CD8-positive, alpha-beta memory T cell (primary cell): ENCODE measurements around the gene NPAS3. TPM values are rescaled to one million over a fixed set of nuclear protein-coding genes. Genes with fewer than 3 reads are reported as not detected.

Experiments used
- CTCF ChIA-PET: fragments of 350-600 bp; sonication (Branson Sonifier 250); formaldehyde crosslinking; loops from one replicate; lab custom pipeline; 2021; ENCODE audit warnings: antibody characterized with exemption; lab: Charles Lee
- POLR2A ChIA-PET: fragments of 350-600 bp; sonication (Branson Sonifier 250); formaldehyde crosslinking; loops from one replicate; lab custom pipeline; 2021; ENCODE audit warnings: antibody characterized with exemption; lab: Charles Lee
- DNase-seq, 5 donors: peaks; one replicate each; pipeline versions ENCODE4 v3.0.0 to v3.0.0-alpha.2; 2020 to 2022; ENCODE audit warnings: mixed read lengths in 1 of 5
- H3K27ac ChIP-seq: one replicate; pipeline ENCODE4 v1.7.0; 2013; ENCODE audit warnings: low read depth, mild to moderate bottlenecking, low read length, moderate library complexity
- H3K27me3 ChIP-seq: 2 replicates; pipeline ENCODE4 v1.7.0; 2013; ENCODE audit warnings: low read length, mild to moderate bottlenecking; ENCODE audit not compliant: insufficient read depth, poor library complexity, severe bottlenecking
- H3K36me3 ChIP-seq: 2 replicates; pipeline ENCODE4 v1.7.0; 2013; ENCODE audit warnings: mild to moderate bottlenecking, low read length, moderate library complexity; ENCODE audit not compliant: insufficient read depth
- H3K4me1 ChIP-seq: 2 replicates; pipeline ENCODE4 v1.7.0; 2013; ENCODE audit warnings: mild to moderate bottlenecking, low read length, moderate library complexity; ENCODE audit not compliant: insufficient read depth
- H3K4me3 ChIP-seq: 2 replicates; pipeline ENCODE4 v1.7.0; 2013; ENCODE audit warnings: mild to moderate bottlenecking, low read length
- H3K9me3 ChIP-seq: 2 replicates; pipeline ENCODE4 v1.7.0; 2013; ENCODE audit warnings: mild to moderate bottlenecking, low read length
- H3K27ac Mint-ChIP-seq, 8 donors: one replicate each; pipeline ENCODE4 v1.8.0; 2020 to 2021; ENCODE audit warnings: mixed read lengths in 8 of 8, mild to moderate bottlenecking in 6 of 8, inconsistent platforms in 3 of 8, moderate library complexity in 3 of 8
- H3K27me3 Mint-ChIP-seq, 2 donors: one replicate each; pipeline ENCODE4 v1.8.0; 2020 to 2021; ENCODE audit warnings: mixed read lengths in 2 of 2, mild to moderate bottlenecking in 1 of 2, moderate library complexity in 1 of 2
- H3K36me3 Mint-ChIP-seq, 3 donors: one replicate each; pipeline ENCODE4 v1.8.0; 2020 to 2021; ENCODE audit warnings: mixed read lengths in 3 of 3, inconsistent platforms in 1 of 3, mild to moderate bottlenecking in 1 of 3
- H3K4me1 Mint-ChIP-seq, 3 donors: one replicate each; pipeline ENCODE4 v1.8.0; 2020 to 2021; ENCODE audit warnings: mixed read lengths in 3 of 3, inconsistent platforms in 1 of 3, mild to moderate bottlenecking in 1 of 3
- H3K4me3 Mint-ChIP-seq, 7 donors: one replicate each; pipeline ENCODE4 v1.8.0; 2020 to 2021; ENCODE audit warnings: mixed read lengths in 7 of 7, mild to moderate bottlenecking in 6 of 7, moderate library complexity in 4 of 7, inconsistent platforms in 2 of 7
- H3K9me3 Mint-ChIP-seq, 5 donors: one replicate each; pipeline ENCODE4 v1.8.0; 2020 to 2022; ENCODE audit warnings: mixed read lengths in 5 of 5, mild to moderate bottlenecking in 3 of 5, moderate library complexity in 2 of 5, inconsistent platforms in 1 of 5
- polyA plus RNA-seq: library from polyadenylated mRNA; unstranded; fragments of 300-500 nt; fragmentation: Illumina TruSeq; gene quantifications from one replicate; pipeline ENCODE4 v1.2.3, GENCODE V29; 2021
- total RNA-seq, 2 experiments: library from RNA; stranded (reverse); gene quantifications; one replicate each; pipeline ENCODE4 v1.2.3, GENCODE V29; 2021

NPAS3 gene
- total and polyA plus RNA-seq, 3 experiments from 2014 or later, result not detected

GRCh38 chr14:33837943-33838683 lies 899.4 kb downstream of the NPAS3 start:
- ChIA-PET POLR2A (no interaction called here), CTCF (interaction anchor here (1.8 to 2.0 kb wide), 2 partner anchors 260 to 391 kb away, joined by 6 to 7 read pairs; no protein-coding TSS in a partner anchor)
- peaks cover 0 to 12% (median 0%) of the 10 kb centered on the region in 3 donors for H3K4me1 Mint-ChIP-seq
- no peaks in the 10 kb centered on the region for H3K36me3 ChIP-seq
- no peak overlapping the region for H3K27ac Mint-ChIP-seq
- no peak overlapping the region for H3K27ac ChIP-seq
- H3K4me3 ChIP-seq, result no peak overlapping the region
- no peaks in the 10 kb centered on the region for H3K36me3 Mint-ChIP-seq
- H3K4me3 Mint-ChIP-seq, result no peak overlapping the region
- peaks cover 0 to 1% of the 10 kb centered on the region in 2 donors for H3K27me3 Mint-ChIP-seq
- peaks cover 0 to 3% (median 0%) of the 10 kb centered on the region in 5 donors for H3K9me3 Mint-ChIP-seq
- no peaks in the 10 kb centered on the region for H3K4me1 ChIP-seq
- no peaks in the 10 kb centered on the region for H3K9me3 ChIP-seq
- H3K27me3 ChIP-seq, result no peaks in the 10 kb centered on the region
- no peak for DNase-seq

GRCh38 chr14:33839193-33840076 lies 900.8 kb downstream of the NPAS3 start:
- Mint-ChIP-seq H3K9me3 (no peaks in the 10 kb centered on the region), H3K4me3 (no peak overlapping the region), H3K4me1 (peaks cover 0 to 11% (median 0%) of the 10 kb centered on the region in 3 donors), H3K27ac (no peak overlapping the region), H3K27me3 (peaks cover 0 to 1% of the 10 kb centered on the region in 2 donors), H3K36me3 (no peaks in the 10 kb centered on the region)
- H3K4me1 ChIP-seq, result no peaks in the 10 kb centered on the region
- ChIA-PET CTCF (interaction anchor here (0.8 to 2.0 kb wide), 4 partner anchors 259 to 389 kb away, joined by 3 to 7 read pairs (median 6); no protein-coding TSS in a partner anchor), POLR2A (no interaction called here)
- H3K27me3 ChIP-seq, result no peaks in the 10 kb centered on the region
- peak in 3 of 5 donors; percentile 16 to 44 (median 18) for DNase-seq
- no peaks in the 10 kb centered on the region for H3K9me3 ChIP-seq
- H3K4me3 ChIP-seq, result no peak overlapping the region
- H3K27ac ChIP-seq, result no peak overlapping the region
- H3K36me3 ChIP-seq, result no peaks in the 10 kb centered on the region

- Histone ChIP-seq H3K9me3 (no peaks in the 10 kb centered on the region), H3K27ac (no peak overlapping the region), H3K36me3 (no peaks in the 10 kb centered on the region), H3K4me1 (no peaks in the 10 kb centered on the region), H3K27me3 (no peaks in the 10 kb centered on the region), H3K4me3 (no peak overlapping the region)
- peaks cover 0 to 8% (median 0%) of the 10 kb centered on the region in 3 donors for H3K4me1 Mint-ChIP-seq
- DNase-seq, result no peak
- POLR2A ChIA-PET, result no interaction called here
- H3K4me3 Mint-ChIP-seq, result no peak overlapping the region
- H3K27me3 Mint-ChIP-seq, result peaks cover 0 to 1% of the 10 kb centered on the region in 2 donors
- H3K36me3 Mint-ChIP-seq, result no peaks in the 10 kb centered on the region
- CTCF ChIA-PET, result interaction anchor here (1.1 to 1.6 kb wide), 2 partner anchors 17 to 388 kb away, joined by 3 to 5 read pairs; no protein-coding TSS in a partner anchor
- no peak overlapping the region for H3K27ac Mint-ChIP-seq
- H3K9me3 Mint-ChIP-seq, result peaks cover 0 to 2% (median 0%) of the 10 kb centered on the region in 5 donors
Observed at GRCh38 chr14:33840797-33841196, 902.1 kb downstream of the NPAS3 start.

GRCh38 chr14:33842299-33842698 lies 903.6 kb downstream of the NPAS3 start:
- Mint-ChIP-seq H3K36me3 (no peaks in the 10 kb centered on the region), H3K27ac (no peak overlapping the region), H3K27me3 (no peaks in the 10 kb centered on the region), H3K4me3 (no peak overlapping the region), H3K4me1 (peaks cover 0 to 8% (median 0%) of the 10 kb centered on the region in 3 donors), H3K9me3 (peaks cover 0 to 6% (median 0%) of the 10 kb centered on the region in 5 donors)
- Histone ChIP-seq H3K4me1 (no peaks in the 10 kb centered on the region), H3K27me3 (no peaks in the 10 kb centered on the region), H3K9me3 (no peaks in the 10 kb centered on the region), H3K36me3 (no peaks in the 10 kb centered on the region), H3K27ac (no peak overlapping the region), H3K4me3 (no peak overlapping the region)
- ChIA-PET CTCF (interaction anchor here (1.6 kb wide), 1 partner anchor 15 kb away, joined by 3 read pairs; no protein-coding TSS in a partner anchor), POLR2A (no interaction called here)
- DNase-seq, result no peak

GRCh38 chr14:33844118-33844517 lies 905.4 kb downstream of the NPAS3 start:
- H3K9me3 Mint-ChIP-seq, result peaks cover 0 to 6% (median 0%) of the 10 kb centered on the region in 5 donors
- Histone ChIP-seq H3K27me3 (no peaks in the 10 kb centered on the region), H3K4me1 (no peaks in the 10 kb centered on the region), H3K4me3 (no peak overlapping the region), H3K27ac (no peak overlapping the region), H3K9me3 (no peaks in the 10 kb centered on the region), H3K36me3 (no peaks in the 10 kb centered on the region)
- H3K36me3 Mint-ChIP-seq, result no peaks in the 10 kb centered on the region
- H3K4me1 Mint-ChIP-seq, result peaks cover 0 to 8% (median 0%) of the 10 kb centered on the region in 3 donors
- no peaks in the 10 kb centered on the region for H3K27me3 Mint-ChIP-seq
- ChIA-PET POLR2A (no interaction called here), CTCF (interaction anchor here (1.1 to 1.2 kb wide), 2 partner anchors 9 to 11 kb away, joined by 3 to 4 read pairs; no protein-coding TSS in a partner anchor)
- no peak overlapping the region for H3K4me3 Mint-ChIP-seq
- H3K27ac Mint-ChIP-seq, result peak overlapping the region in 1 of 8 donors; percentile 21
- no peak for DNase-seq

GRCh38 chr14:33846100-33846824 lies 907.6 kb downstream of the NPAS3 start:
- H3K4me1 Mint-ChIP-seq, result no peaks in the 10 kb centered on the region
- no peaks in the 10 kb centered on the region for H3K27me3 Mint-ChIP-seq
- Histone ChIP-seq H3K27ac (no peak overlapping the region), H3K36me3 (no peaks in the 10 kb centered on the region), H3K27me3 (no peaks in the 10 kb centered on the region), H3K4me1 (no peaks in the 10 kb centered on the region), H3K4me3 (no peak overlapping the region), H3K9me3 (no peaks in the 10 kb centered on the region)
- CTCF ChIA-PET, result no interaction called here
- H3K27ac Mint-ChIP-seq, result no peak overlapping the region
- peaks cover 0 to 6% (median 0%) of the 10 kb centered on the region in 5 donors for H3K9me3 Mint-ChIP-seq
- H3K36me3 Mint-ChIP-seq, result no peaks in the 10 kb centered on the region
- no peak overlapping the region for H3K4me3 Mint-ChIP-seq
- DNase-seq, result no peak
- POLR2A ChIA-PET, result no interaction called here

GRCh38 chr14:33847066-33847465 lies 908.4 kb downstream of the NPAS3 start:
- CTCF ChIA-PET, result no interaction called here
- Mint-ChIP-seq H3K9me3 (peaks cover 0 to 6% (median 0%) of the 10 kb centered on the region in 5 donors), H3K27me3 (peaks cover 0 to 2% of the 10 kb centered on the region in 2 donors), H3K27ac (no peak overlapping the region), H3K4me1 (no peaks in the 10 kb centered on the region), H3K4me3 (no peak overlapping the region), H3K36me3 (no peaks in the 10 kb centered on the region)
- Histone ChIP-seq H3K4me3 (no peak overlapping the region), H3K9me3 (no peaks in the 10 kb centered on the region), H3K27me3 (no peaks in the 10 kb centered on the region), H3K4me1 (no peaks in the 10 kb centered on the region), H3K27ac (no peak overlapping the region), H3K36me3 (no peaks in the 10 kb centered on the region)
- DNase-seq, result no peak
- POLR2A ChIA-PET, result no interaction called here
